ENCODE results near the gene PTPN21.

DNA sequence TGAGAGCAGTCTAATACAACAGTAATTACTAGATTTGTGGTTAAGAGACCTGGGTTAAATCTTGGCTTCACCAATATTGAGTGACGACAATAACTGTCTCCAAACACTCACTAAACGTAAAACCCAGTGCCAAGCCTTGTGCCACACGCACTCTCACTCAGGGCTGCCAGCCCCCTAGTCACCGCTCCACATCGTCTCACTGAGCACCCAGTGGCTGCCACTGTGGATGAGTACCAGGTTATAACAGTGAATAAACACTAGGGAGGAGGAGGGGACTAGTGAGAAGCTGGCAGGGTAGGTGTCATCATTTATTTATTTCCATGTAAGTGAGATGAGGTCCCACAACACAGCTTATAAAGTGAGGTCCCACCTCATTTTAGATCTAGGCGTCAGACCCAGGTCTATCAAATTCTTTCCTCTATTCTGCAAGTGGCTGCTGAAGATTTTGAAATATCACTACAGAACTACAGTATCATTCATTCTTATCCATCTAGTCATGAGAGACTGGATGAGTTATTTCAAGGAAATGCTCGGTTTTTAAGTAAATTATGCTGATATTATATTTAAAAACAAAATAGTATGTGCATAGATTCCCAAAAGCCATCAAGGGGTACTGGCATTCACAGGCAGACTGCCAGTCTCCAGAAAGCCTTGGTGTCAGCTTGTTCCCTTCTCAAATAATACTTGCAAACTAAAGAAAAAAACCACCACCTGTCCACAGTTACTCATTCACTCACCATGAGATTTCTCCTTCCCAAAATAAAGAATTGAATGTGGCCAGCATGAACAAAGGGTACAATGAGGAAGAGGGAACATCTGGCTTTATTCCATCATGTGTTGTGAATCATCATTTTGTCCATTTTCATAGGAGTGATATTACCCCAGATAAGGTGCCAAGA, 84.0 kb downstream of the PTPN21 start:
- TF ChIP-seq, protein P1, sequence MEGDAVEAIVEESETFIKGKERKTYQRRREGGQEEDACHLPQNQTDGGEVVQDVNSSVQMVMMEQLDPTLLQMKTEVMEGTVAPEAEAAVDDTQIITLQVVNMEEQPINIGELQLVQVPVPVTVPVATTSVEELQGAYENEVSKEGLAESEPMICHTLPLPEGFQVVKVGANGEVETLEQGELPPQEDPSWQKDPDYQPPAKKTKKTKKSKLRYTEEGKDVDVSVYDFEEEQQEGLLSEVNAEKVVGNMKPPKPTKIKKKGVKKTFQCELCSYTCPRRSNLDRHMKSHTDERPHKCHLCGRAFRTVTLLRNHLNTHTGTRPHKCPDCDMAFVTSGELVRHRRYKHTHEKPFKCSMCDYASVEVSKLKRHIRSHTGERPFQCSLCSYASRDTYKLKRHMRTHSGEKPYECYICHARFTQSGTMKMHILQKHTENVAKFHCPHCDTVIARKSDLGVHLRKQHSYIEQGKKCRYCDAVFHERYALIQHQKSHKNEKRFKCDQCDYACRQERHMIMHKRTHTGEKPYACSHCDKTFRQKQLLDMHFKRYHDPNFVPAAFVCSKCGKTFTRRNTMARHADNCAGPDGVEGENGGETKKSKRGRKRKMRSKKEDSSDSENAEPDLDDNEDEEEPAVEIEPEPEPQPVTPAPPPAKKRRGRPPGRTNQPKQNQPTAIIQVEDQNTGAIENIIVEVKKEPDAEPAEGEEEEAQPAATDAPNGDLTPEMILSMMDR (IDR thresholded peaks at IDR 0.05), result no peak
- no peak for TF ChIP-seq POLR2AphosphoS5 (IDR thresholded peaks at IDR 0.05)

All from stomach (tissue), 4 donors.